VCaP (cell line): ENCODE measurements around the gene CHRM3.

ENCODE experiments used
- H3K27ac ChIP-seq: fragments of 450-650 bp; 2 replicates; pipeline ENCODE4 v1.5.1; 2017
- TF ChIP-seq, protein P1 (sequence below): fragments of 450-650 bp; conservative IDR thresholded peaks from 2 replicates; pipeline ENCODE4 v1.5.1; 2017; ENCODE audit warnings: mild to moderate bottlenecking, moderate library complexity

The CHRM3 gene

DNA sequence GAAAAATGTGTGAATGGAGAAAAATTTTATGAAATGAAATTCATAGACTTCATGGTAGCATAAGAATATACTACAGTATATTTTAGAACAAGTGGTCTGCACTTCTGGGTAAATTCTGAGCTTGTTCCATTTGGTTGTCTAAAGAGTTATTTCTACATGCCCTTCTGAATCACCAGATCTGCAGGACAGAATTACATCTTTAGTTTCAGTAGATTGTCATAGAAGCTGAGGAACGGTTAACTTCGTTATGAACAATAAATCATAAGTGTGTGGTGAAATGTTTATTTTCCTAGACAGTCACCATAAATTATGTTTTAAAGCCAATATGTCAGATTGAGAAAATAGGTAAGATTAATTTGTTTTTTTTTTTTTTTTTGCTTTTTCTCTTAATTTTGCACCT, 30.9 kb downstream of the CHRM3 start:
- TF ChIP-seq, protein P1, sequence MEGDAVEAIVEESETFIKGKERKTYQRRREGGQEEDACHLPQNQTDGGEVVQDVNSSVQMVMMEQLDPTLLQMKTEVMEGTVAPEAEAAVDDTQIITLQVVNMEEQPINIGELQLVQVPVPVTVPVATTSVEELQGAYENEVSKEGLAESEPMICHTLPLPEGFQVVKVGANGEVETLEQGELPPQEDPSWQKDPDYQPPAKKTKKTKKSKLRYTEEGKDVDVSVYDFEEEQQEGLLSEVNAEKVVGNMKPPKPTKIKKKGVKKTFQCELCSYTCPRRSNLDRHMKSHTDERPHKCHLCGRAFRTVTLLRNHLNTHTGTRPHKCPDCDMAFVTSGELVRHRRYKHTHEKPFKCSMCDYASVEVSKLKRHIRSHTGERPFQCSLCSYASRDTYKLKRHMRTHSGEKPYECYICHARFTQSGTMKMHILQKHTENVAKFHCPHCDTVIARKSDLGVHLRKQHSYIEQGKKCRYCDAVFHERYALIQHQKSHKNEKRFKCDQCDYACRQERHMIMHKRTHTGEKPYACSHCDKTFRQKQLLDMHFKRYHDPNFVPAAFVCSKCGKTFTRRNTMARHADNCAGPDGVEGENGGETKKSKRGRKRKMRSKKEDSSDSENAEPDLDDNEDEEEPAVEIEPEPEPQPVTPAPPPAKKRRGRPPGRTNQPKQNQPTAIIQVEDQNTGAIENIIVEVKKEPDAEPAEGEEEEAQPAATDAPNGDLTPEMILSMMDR = no peak
- H3K27ac ChIP-seq = no peak overlapping the region

DNA sequence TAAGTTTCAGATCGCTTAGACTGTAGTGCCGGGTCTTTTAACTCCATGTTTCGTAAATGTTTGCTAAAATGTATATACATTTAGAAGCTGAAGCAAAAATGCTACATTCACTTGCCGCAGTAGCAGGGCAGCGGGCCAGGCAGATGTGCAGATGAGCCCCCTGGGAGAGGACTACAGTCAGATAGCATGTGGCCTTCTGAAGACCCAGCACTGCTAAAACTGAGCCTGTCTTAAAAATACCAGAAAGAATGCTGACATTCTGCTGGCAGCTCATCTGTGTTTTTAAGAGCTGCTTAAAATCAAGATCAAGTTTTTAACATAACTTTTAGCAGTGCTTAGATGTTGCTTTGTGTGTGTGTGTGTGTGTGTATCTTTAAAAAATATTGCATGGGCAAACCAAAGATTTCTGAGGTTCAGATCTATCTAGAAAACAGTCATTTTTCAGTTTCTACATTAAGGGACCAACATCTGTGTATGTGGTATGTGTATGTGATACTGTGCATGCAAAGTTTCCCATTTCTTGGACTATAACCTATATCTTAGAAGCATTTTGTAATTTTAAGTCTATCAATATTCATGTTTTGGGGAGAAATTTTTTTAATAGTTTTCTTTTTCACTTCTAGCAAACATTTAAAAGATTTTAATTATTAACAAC, 31.7 kb downstream of the CHRM3 start:
- TF ChIP-seq, protein P1 = no peak
- H3K27ac ChIP-seq = no peak overlapping the region

DNA sequence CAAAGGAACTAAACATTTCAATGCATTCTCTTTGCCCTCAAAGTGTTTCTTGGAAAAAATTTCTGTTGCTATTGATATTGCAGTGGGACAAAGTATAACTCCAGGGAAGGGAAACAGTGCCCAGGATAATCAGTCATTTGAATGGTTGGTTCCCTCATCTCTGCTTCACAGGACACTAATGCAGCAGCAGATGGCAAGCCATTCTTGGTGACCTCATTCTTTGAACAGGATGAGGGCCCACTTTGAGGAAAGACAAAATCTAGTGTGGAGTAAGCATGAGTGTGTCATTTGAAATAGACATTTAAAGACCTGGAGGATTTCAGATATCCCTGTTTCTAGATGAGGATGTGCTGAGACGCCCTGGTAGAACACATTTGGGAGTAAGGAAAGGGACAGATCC, 32.3 kb downstream of the CHRM3 start:
- TF ChIP-seq, protein P1 = no peak
- no peak overlapping the region for H3K27ac ChIP-seq

DNA sequence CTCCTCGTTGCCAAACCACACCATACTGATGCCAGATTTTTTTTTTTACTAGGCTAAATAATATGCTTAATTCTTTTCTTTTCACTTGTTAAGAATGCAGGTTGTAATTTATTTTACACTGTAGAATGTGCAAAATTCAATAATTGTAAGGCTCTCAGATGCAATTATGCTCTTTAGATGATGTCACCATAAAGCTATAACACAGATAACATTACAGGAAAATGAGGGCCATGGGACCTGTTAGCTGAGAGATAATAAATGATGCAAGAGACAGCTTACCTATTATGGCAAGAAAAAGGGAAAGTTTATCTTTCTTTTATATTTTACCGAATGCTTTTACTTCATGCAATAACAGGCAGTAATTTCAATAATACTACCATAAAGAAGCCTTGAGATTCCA, 35.4 kb downstream of the CHRM3 start:
- TF ChIP-seq, protein P1 = no peak
- H3K27ac ChIP-seq = no peak overlapping the region

DNA sequence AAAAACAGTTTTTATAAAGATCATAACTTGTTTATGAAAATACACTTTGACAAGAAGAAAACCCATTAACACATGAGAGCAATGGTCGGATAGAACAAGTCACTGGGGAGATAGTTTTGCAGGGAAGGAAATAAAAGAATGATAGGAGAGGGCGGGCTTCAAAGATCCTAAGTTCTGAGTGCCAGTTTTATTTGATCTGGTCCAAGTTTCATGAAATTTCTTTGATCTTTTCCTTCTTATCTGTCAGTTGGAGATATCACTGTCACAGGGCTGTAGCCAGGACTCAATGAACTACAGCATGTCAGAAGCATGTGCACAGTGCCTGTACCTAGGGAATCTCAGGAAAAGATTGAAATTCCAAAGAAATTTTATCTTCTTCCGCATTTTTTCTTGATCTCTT, 36.5 kb downstream of the CHRM3 start:
- TF ChIP-seq, protein P1 = no peak
- no peak overlapping the region for H3K27ac ChIP-seq

DNA sequence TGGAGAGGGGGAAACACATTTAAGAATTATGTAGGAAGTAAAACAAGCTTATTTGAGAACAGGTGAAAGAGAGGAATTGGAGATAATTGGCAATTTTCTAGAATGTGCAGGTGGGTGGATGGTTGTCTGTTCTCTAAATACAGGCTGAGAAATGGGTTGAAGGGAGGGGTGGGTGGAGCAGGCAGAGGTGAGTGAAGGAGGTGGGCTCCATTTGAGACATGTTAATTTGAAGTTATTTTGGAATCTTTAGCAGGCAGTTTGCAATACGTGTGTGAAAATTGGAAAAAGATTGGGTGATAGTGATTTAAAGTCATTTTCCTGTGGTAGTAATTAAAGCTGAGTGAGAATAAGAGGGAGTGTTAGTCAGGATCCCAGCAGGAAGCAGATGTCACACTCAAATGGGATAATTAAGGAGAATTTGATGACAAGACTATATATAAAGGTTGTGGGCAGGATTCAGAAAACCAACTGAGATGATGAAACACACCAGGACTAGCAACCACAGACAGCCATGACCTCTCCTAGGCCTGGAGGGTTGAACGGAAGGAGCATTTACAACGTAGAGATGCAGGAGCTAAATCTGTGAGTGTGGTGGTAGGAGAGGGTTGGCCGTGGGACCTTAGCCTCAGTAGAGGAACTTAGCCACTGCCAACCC, 40.6 kb downstream of the CHRM3 start:
- no peak overlapping the region for H3K27ac ChIP-seq
- TF ChIP-seq, protein P1 = no peak

DNA sequence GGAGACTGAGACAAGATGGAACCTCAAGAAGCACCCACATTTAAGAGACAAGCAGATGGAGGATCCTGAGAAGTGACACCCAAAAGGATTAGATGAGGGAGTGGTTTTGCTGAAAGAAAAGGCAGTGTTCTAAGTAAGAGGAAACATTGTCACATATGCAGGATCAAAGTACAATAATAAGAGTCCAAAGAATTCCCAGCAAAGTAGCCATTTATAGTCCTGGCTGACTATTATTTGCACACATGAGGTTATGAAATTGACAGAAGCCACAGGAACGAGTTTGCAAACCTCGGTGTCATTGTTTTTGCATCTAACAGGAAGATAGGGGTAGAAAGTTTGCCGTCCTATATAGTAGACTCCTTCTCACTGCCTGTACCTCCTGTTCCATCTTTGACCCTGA, 41.3 kb downstream of the CHRM3 start:
- TF ChIP-seq, protein P1 = no peak
- no peak overlapping the region for H3K27ac ChIP-seq
